ENCODE data around the gene TDO2.
A peak's percentile ranks its signal among the peaks of the same experiment; 100 is the strongest.

The TDO2 gene

DNA sequence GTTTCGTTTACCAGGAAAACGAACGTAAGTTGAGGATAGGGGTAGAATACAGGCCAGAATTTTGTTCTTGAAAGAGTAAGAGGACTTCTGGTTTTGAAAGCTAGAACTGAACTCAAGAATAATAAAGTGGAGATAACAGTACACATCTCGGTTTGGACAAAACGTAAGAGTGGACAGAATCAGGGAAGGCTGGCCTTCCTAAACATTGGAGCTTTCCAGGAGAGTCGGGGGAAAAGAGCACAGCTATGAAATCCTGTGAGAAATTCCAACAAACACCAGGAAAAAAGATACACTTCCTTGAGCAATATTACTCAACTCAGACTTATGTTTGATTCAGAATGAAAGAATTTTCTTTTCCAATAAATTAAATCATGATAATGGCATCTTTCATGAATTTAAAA, 49.0 kb downstream of the TDO2 start:
- TF ChIP-seq CTCF (conservative IDR thresholded peaks at IDR 0.05; ENCODE audit: low read length) (no peak), EZH2phosphoT487 (IDR thresholded peaks at IDR 0.05; ENCODE audit: borderline replicate concordance) (no peak)
- Histone ChIP-seq H3K9ac (ENCODE audit: low read depth, low read length, poor library complexity, severe bottlenecking) (no peak overlapping the region), H3K4me3 (ENCODE audit: low read length, poor library complexity, severe bottlenecking) (peak overlapping the region; percentile 98)

DNA sequence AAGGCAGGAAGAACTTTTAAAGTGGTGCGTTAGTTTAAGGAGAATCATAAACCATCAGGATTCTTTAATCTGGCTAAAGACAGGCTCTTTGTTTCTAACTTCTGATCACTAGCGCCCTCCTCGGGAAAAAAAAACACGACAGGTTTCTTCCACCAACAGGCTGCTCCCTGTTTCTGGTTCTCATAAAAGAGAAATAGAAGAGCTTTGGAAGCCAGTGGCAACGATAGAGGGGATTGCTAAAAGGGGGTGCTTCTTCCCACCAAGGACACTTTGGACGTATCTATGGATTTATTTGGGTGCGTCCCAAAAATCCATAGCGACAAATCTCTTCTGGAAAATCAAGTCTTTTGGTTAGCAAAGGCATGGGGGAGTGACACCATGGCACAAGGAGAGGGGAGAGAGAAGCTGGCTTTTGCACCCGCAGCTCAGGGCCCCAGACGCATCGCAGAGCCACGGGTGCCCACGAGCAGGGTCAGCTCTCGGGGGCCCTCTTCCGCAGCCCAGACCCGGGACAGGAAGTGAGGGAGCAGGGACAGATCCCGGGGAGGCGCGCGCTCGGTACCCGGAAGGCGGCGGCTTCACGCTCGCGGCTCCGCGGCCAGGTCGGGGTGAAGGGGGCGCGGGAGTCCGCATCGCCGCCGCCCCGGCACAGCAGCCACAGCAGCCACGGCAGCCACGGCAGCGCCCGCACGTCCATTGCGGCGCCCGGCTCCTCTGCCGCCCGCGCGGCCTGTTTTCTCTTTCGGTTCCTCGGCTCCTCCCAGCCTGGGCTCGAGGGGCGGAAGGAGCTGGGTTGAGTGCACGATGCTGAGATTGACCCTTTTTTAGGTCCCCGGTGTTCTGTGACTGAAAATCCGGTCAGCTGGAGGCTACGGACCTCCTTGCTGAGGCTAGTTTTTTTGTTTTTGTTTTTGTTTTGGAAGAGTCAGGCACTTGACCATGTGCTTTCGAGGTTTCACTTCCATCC, 49.9 kb downstream of the TDO2 start, which contains the start of gene CTSO:
TSS of gene CTSO (minus strand) at position 716 of the 967 bp plus-strand sequence. CDS start at position 697, 19 bp downstream.
- H3F3A ChIP-seq (ENCODE audit: low read depth): no peaks in the 10 kb centered on the region
- H3K79me2 ChIP-seq (ENCODE audit: insufficient read depth, low read length): no peaks in the 10 kb centered on the region
- H3K4me1 ChIP-seq (ENCODE audit: insufficient read depth, low read length, poor library complexity, severe bottlenecking): no peaks in the 10 kb centered on the region
- H3K36me3 ChIP-seq (ENCODE audit: insufficient read depth, low read length): no peaks in the 10 kb centered on the region
- peak within 1 kb of the TSS; percentile 98 for H3K4me3 ChIP-seq (ENCODE audit: low read length, poor library complexity, severe bottlenecking)
- H3K9me3 ChIP-seq (ENCODE audit: insufficient read depth, low read depth, low read length): no peaks in the 10 kb centered on the region
- H3K9me2 ChIP-seq (replicated peaks; ENCODE audit: low read depth, low read length): no peaks in the 10 kb centered on the region
- H3K4me2 ChIP-seq (ENCODE audit: low read depth, low read length, poor library complexity, severe bottlenecking): peak within 1 kb of the TSS; percentile 83
- H3K27me3 ChIP-seq (ENCODE audit: insufficient read depth, low read length, poor library complexity, severe bottlenecking): peaks cover 26% of the 10 kb centered on the region
- peak within 1 kb of the TSS; percentile 100 for H2AFZ ChIP-seq (ENCODE audit: low read length)
- no peaks in the 10 kb centered on the region for H4K20me1 ChIP-seq (ENCODE audit: insufficient read depth, low read length, poor library complexity, severe bottlenecking)
- peak; percentile 76 for TF ChIP-seq CTCF (conservative IDR thresholded peaks at IDR 0.05; ENCODE audit: low read length)
- TF ChIP-seq EZH2phosphoT487 (IDR thresholded peaks at IDR 0.05; ENCODE audit: borderline replicate concordance): no peak
- peak within 1 kb of the TSS; percentile 97 for H3K9ac ChIP-seq (ENCODE audit: low read depth, low read length, poor library complexity, severe bottlenecking)

More for the DNA sequence above, 49.0 kb downstream of the TDO2 start:
- Histone ChIP-seq H2AFZ (ENCODE audit: low read length) (peak overlapping the region; percentile 13; the same call in 1 of the 2 replicates), H3K27me3 (ENCODE audit: insufficient read depth, low read length, poor library complexity, severe bottlenecking) (peaks cover 26% of the 10 kb centered on the region), H3K36me3 (ENCODE audit: insufficient read depth, low read length) (no peaks in the 10 kb centered on the region), H3F3A (ENCODE audit: low read depth) (no peaks in the 10 kb centered on the region), H3K4me1 (ENCODE audit: insufficient read depth, low read length, poor library complexity, severe bottlenecking) (no peaks in the 10 kb centered on the region), H3K4me2 (ENCODE audit: low read depth, low read length, poor library complexity, severe bottlenecking) (peak overlapping the region; percentile 83), H3K79me2 (ENCODE audit: insufficient read depth, low read length) (no peaks in the 10 kb centered on the region), H3K9me2 (replicated peaks; ENCODE audit: low read depth, low read length) (no peaks in the 10 kb centered on the region), H3K9me3 (ENCODE audit: insufficient read depth, low read depth, low read length) (no peaks in the 10 kb centered on the region), H4K20me1 (ENCODE audit: insufficient read depth, low read length, poor library complexity, severe bottlenecking) (no peaks in the 10 kb centered on the region)

DNA sequence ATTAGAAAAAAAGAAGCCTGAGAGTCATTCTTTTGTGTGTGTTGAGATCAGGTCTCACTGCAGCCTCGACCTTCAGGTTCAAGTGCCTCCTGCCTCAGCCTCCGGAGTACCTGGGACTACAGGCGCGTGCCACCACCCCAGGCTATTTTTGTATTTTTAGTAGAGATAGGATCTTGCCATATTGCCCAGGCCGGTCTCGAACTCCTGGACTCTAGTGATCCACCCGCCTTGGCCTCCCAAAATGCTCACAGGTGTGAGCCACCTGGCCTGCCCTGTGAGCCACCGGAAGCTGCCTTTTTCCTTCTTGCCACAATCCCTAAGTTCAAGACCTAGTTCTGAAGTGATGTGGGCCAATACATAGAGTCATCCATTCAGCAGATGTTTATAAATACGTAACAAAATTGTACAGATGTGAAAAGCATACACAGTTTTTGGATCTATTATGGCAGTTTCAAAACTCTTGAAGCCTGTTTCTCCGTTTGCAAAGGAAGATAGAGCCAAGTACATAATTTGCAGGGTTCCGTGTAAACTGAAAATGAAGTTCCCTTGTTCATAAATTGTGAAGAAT, 50.7 kb downstream of the TDO2 start:
- Histone ChIP-seq H3K9me3 (ENCODE audit: insufficient read depth, low read depth, low read length) (no peaks in the 10 kb centered on the region), H3K4me3 (ENCODE audit: low read length, poor library complexity, severe bottlenecking) (peak overlapping the region; percentile 98), H3K4me2 (ENCODE audit: low read depth, low read length, poor library complexity, severe bottlenecking) (peak overlapping the region; percentile 83), H3K9me2 (replicated peaks; ENCODE audit: low read depth, low read length) (no peaks in the 10 kb centered on the region), H3K4me1 (ENCODE audit: insufficient read depth, low read length, poor library complexity, severe bottlenecking) (no peaks in the 10 kb centered on the region), H3K27me3 (ENCODE audit: insufficient read depth, low read length, poor library complexity, severe bottlenecking) (peaks cover 26% of the 10 kb centered on the region), H4K20me1 (ENCODE audit: insufficient read depth, low read length, poor library complexity, severe bottlenecking) (no peaks in the 10 kb centered on the region), H3K36me3 (ENCODE audit: insufficient read depth, low read length) (no peaks in the 10 kb centered on the region), H3K79me2 (ENCODE audit: insufficient read depth, low read length) (no peaks in the 10 kb centered on the region), H3K9ac (ENCODE audit: low read depth, low read length, poor library complexity, severe bottlenecking) (peak overlapping the region; percentile 97), H2AFZ (ENCODE audit: low read length) (peak overlapping the region; percentile 100), H3F3A (ENCODE audit: low read depth) (no peaks in the 10 kb centered on the region)
- TF ChIP-seq CTCF (conservative IDR thresholded peaks at IDR 0.05; ENCODE audit: low read length) (no peak), EZH2phosphoT487 (IDR thresholded peaks at IDR 0.05; ENCODE audit: borderline replicate concordance) (no peak)

Measured in Loucy (cell line).